GM12801 (cell line): Measurements from ENCODE around the gene TMEM116.

Experiments used
- CTCF ChIP-seq: IDR thresholded peaks from one replicate; pipeline ENCODE4 v1.5.1; 2011; ENCODE audit warnings: control low read depth; ENCODE audit not compliant: insufficient read length; ENCODE audit errors: extremely low read depth

The TMEM116 gene

GRCh38 chr12:112005419-112006395 lies 7.3 kb downstream of the TMEM116 start:
- no peak for TF ChIP-seq CTCF

GRCh38 chr12:112004041-112004440 lies 8.9 kb downstream of the TMEM116 start:
- TF ChIP-seq CTCF, result no peak

- TF ChIP-seq CTCF, result no peak
Observed at GRCh38 chr12:112001576-112001975, 11.4 kb downstream of the TMEM116 start.

- no peak for TF ChIP-seq CTCF
Observed at GRCh38 chr12:112000820-112001219, 12.1 kb downstream of the TMEM116 start.

GRCh38 chr12:111998015-111998414 lies 14.9 kb downstream of the TMEM116 start:
- TF ChIP-seq CTCF, result no peak

- no peak for TF ChIP-seq CTCF
Observed at GRCh38 chr12:111997300-111997699, 15.7 kb downstream of the TMEM116 start.

- no peak for TF ChIP-seq CTCF
Observed at GRCh38 chr12:111995782-111996480, 17.0 kb downstream of the TMEM116 start.
